Measurements from ENCODE around the gene LRRC27. TPM values are rescaled to one million over a fixed set of nuclear protein-coding genes. Genes with fewer than 3 reads are reported as not detected.

LRRC27 gene
- total RNA-seq, 1 donor from 2014 or later, result 13.8 TPM

- peaks cover 7% of the 10 kb centered on the region for H3K27me3 Mint-ChIP-seq (ENCODE audit: unreplicated experiment)
- H3K27ac Mint-ChIP-seq (ENCODE audit: unreplicated experiment), result no peak overlapping the region
- H3K4me1 Mint-ChIP-seq (ENCODE audit: low read depth, unreplicated experiment), result peaks cover 1% of the 10 kb centered on the region
- DNase-seq, result no peak
- no peak for TF ChIP-seq CTCF (IDR thresholded peaks at IDR 0.05; ENCODE audit: partially characterized antibody, unreplicated experiment)
- peaks cover 5% of the 10 kb centered on the region for H3K9me3 Mint-ChIP-seq (ENCODE audit: unreplicated experiment)
- peaks cover 9% of the 10 kb centered on the region for H3K36me3 Mint-ChIP-seq (ENCODE audit: unreplicated experiment)
- H3K4me3 Mint-ChIP-seq (ENCODE audit: unreplicated experiment), result no peak overlapping the region
Measured at GRCh38 chr10:132392811-132393694, 61.1 kb downstream of the LRRC27 start.

- Mint-ChIP-seq H3K27me3 (ENCODE audit: unreplicated experiment) (peaks cover 7% of the 10 kb centered on the region), H3K9me3 (ENCODE audit: unreplicated experiment) (peaks cover 6% of the 10 kb centered on the region), H3K4me1 (ENCODE audit: low read depth, unreplicated experiment) (peaks cover 2% of the 10 kb centered on the region), H3K27ac (ENCODE audit: unreplicated experiment) (no peak overlapping the region), H3K36me3 (ENCODE audit: unreplicated experiment) (peaks cover 9% of the 10 kb centered on the region), H3K4me3 (ENCODE audit: unreplicated experiment) (no peak overlapping the region)
- TF ChIP-seq CTCF (IDR thresholded peaks at IDR 0.05; ENCODE audit: partially characterized antibody, unreplicated experiment), result no peak
- DNase-seq, result no peak
Measured at GRCh38 chr10:132393695-132394181, 61.7 kb downstream of the LRRC27 start.

GRCh38 chr10:132394201-132394811 is 62.3 kb downstream of the LRRC27 start:
- H3K4me3 Mint-ChIP-seq (ENCODE audit: unreplicated experiment), result no peak overlapping the region
- no peak for DNase-seq
- peaks cover 7% of the 10 kb centered on the region for H3K27me3 Mint-ChIP-seq (ENCODE audit: unreplicated experiment)
- peaks cover 2% of the 10 kb centered on the region for H3K4me1 Mint-ChIP-seq (ENCODE audit: low read depth, unreplicated experiment)
- H3K36me3 Mint-ChIP-seq (ENCODE audit: unreplicated experiment), result peaks cover 9% of the 10 kb centered on the region
- TF ChIP-seq CTCF (IDR thresholded peaks at IDR 0.05; ENCODE audit: partially characterized antibody, unreplicated experiment), result no peak
- H3K27ac Mint-ChIP-seq (ENCODE audit: unreplicated experiment), result no peak overlapping the region
- H3K9me3 Mint-ChIP-seq (ENCODE audit: unreplicated experiment), result peaks cover 6% of the 10 kb centered on the region

GRCh38 chr10:132394936-132395703 is 63.1 kb downstream of the LRRC27 start:
- peak; percentile 19 for DNase-seq
- H3K27ac Mint-ChIP-seq (ENCODE audit: unreplicated experiment), result no peak overlapping the region

More at GRCh38 chr10:132394936-132395703, 63.1 kb downstream of the LRRC27 start:
- H3K9me3 Mint-ChIP-seq (ENCODE audit: unreplicated experiment), result peaks cover 6% of the 10 kb centered on the region
- H3K4me3 Mint-ChIP-seq (ENCODE audit: unreplicated experiment), result peak overlapping the region; percentile 11
- H3K4me1 Mint-ChIP-seq (ENCODE audit: low read depth, unreplicated experiment), result peaks cover 7% of the 10 kb centered on the region
- peaks cover 7% of the 10 kb centered on the region for H3K27me3 Mint-ChIP-seq (ENCODE audit: unreplicated experiment)
- H3K36me3 Mint-ChIP-seq (ENCODE audit: unreplicated experiment), result peaks cover 9% of the 10 kb centered on the region
- no peak for TF ChIP-seq CTCF (IDR thresholded peaks at IDR 0.05; ENCODE audit: partially characterized antibody, unreplicated experiment)
